ENCODE measurements around the gene MVD. TPM values are rescaled to one million over a fixed set of nuclear protein-coding genes. Genes with fewer than 3 reads are reported as not detected.
A peak's percentile ranks its signal among the peaks of the same experiment; 100 is the strongest.

Gene MVD
- total RNA-seq, 1 donor = 111 TPM

DNA sequence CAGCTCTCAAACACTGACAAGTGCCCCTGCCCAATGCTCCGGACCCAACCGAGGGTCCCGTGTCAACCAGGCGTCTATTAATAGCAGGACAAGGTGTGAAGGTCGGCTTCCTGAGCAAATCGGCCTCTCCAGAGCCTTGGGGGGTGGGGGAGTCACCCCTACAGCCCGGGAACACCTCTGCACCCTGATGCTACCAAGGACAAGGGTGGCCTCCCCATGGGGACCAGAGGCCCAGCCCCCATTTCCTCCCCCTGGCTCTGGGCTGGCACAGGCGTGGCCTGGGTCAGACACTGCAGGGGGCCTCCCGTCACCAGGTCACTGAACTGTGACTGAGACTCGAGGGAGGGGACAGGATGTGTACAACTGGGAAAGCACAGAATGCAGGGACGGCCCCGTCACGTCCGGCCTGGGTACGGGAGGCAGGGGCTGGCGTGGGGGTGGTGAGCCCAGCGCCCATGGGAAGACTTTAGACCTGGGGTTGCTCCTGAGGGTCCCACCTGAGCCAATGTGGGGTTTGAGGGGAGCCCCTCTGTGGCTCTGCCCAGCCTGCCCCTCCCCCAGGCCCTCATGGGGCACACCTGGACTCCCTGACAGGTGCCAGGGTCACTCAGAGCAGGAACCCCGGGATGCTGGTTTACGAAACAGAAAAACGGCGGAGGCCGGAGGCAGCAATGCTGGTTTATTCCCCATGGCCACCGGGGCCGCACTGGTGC, 11.5 kb downstream of the MVD start:
- peak overlapping the region; percentile 84 for H3K4me3 ChIP-seq (ENCODE audit: low read depth, low read length)
- TF ChIP-seq, protein P1, sequence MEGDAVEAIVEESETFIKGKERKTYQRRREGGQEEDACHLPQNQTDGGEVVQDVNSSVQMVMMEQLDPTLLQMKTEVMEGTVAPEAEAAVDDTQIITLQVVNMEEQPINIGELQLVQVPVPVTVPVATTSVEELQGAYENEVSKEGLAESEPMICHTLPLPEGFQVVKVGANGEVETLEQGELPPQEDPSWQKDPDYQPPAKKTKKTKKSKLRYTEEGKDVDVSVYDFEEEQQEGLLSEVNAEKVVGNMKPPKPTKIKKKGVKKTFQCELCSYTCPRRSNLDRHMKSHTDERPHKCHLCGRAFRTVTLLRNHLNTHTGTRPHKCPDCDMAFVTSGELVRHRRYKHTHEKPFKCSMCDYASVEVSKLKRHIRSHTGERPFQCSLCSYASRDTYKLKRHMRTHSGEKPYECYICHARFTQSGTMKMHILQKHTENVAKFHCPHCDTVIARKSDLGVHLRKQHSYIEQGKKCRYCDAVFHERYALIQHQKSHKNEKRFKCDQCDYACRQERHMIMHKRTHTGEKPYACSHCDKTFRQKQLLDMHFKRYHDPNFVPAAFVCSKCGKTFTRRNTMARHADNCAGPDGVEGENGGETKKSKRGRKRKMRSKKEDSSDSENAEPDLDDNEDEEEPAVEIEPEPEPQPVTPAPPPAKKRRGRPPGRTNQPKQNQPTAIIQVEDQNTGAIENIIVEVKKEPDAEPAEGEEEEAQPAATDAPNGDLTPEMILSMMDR (IDR thresholded peaks at IDR 0.05; ENCODE audit: insufficient read depth, low read depth, low read length) = no peak
- DNase-seq (ENCODE audit: low read depth) = no peak

GRCh38 chr16:88650749-88651275, 12.1 kb downstream of the MVD start, which contains the start of gene CYBA:
Gene CYBA, minus strand, starts transcription at chr16:88651053. Its CDS starts 40 bp downstream, at chr16:88651013.
- TF ChIP-seq, protein P1 (IDR thresholded peaks at IDR 0.05; ENCODE audit: insufficient read depth, low read depth, low read length) = no peak
- peak within 1 kb of the TSS; percentile 84 for H3K4me3 ChIP-seq (ENCODE audit: low read depth, low read length)
- DNase-seq (ENCODE audit: low read depth) = peak; percentile 60

GRCh38 chr16:88649924-88650748, 12.8 kb downstream of the MVD start:
- peak; percentile 47 for DNase-seq (ENCODE audit: low read depth)
- peak overlapping the region; percentile 84 for H3K4me3 ChIP-seq (ENCODE audit: low read depth, low read length)
- TF ChIP-seq, protein P1 (IDR thresholded peaks at IDR 0.05; ENCODE audit: insufficient read depth, low read depth, low read length) = no peak

DNA sequence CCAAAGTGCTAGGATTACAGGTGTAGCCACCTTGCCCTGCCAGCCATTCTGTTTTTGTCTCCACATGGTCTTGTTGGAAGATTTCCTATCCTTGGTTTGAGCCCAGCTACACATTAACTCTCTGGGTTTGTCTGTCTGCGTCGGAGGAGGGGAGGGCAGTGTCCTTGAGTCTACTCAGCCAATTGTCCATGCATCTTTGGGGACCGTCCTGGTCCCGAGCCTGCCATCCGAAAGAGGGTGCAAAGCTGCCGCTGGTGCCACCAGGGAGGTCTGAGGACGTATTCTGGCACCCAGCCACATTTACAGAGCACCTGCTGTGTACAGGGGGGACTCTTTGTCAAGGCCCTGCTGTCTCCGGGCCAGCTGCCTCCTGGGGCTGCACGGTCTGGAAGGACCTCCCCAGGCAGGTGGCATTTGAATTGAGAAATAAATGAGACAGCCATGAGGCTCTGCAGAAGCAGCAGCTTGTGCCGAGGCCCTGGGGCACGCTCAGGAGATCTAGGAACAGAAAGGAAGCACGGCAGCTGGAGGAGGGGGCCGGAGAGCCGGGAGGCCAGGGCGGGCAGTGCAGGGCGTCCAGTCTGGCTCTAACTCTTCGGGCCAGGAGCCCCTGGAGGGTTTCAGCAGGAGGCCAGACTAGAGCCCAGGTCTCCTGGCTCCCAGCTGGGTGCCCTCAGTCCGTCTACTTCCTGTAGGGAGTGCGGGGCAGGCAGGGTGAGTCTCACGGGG, 13.5 kb downstream of the MVD start:
- TF ChIP-seq, protein P1 (IDR thresholded peaks at IDR 0.05; ENCODE audit: insufficient read depth, low read depth, low read length) = no peak
- DNase-seq (ENCODE audit: low read depth) = no peak
- peak overlapping the region; percentile 84 for H3K4me3 ChIP-seq (ENCODE audit: low read depth, low read length)

DNA sequence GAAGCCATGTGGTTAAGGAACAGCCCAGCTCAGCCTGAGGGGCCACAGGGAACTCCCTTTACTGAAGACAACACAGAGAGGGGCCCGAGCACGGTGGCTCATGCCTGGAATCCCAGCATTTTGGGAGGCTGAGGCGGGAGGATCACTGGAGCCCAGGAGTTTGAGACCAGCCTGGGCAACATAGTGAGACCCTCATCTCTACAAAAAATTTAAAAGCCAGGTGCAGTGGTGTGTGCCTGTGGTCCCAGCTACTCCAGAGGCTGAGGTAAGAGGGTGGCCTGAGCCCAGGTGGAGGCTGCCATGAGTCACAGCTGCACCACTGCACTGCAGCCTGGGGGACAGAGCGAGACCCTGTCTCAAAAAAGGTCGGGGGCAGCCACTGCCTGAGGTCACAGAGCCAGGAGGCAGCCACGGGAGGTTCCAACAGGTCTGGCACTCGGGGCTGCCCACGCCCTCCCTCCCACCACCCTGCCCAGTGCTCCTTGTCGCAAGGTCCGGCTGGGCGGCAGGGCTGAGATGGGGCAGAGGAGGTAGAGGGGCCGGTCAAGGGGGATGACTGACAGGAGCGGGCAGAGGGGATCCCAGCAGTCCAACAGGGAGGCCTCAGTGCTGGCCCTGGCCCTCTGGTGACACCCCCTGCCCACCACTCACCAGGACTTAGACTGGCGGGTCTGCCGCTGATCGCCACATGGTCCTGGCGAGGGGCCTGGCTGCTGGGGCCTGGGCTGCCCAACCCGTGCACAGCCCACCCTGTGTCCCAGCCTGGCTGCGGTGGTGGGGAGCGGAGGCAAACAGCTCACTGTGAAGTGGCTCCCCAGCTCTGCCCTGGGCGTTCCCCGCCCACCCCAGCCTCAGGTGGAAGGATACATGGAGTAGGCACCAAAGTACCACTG, 15.5 kb downstream of the MVD start:
- TF ChIP-seq, protein P1 (IDR thresholded peaks at IDR 0.05; ENCODE audit: insufficient read depth, low read depth, low read length) = no peak
- DNase-seq (ENCODE audit: low read depth) = no peak
- no peak overlapping the region for H3K4me3 ChIP-seq (ENCODE audit: low read depth, low read length)

Data from fibroblast of villous mesenchyme (primary cell).